Stromal cell of bone marrow (primary cell): ENCODE measurements around the gene TGFA.

Experiments
- DNase-seq: peaks from one replicate; pipeline ENCODE4 v3.0.0-alpha.2; 2012; ENCODE audit warnings: low read depth

The TGFA gene

GRCh38 chr2:70523996-70524965 is 29.3 kb downstream of the TGFA start:
- DNase-seq: peak; percentile 48

GRCh38 chr2:70523672-70523995 is 30.0 kb downstream of the TGFA start:
- DNase-seq: no peak

- DNase-seq: no peak
Observed at GRCh38 chr2:70522627-70523026, 31.0 kb downstream of the TGFA start.

DNA sequence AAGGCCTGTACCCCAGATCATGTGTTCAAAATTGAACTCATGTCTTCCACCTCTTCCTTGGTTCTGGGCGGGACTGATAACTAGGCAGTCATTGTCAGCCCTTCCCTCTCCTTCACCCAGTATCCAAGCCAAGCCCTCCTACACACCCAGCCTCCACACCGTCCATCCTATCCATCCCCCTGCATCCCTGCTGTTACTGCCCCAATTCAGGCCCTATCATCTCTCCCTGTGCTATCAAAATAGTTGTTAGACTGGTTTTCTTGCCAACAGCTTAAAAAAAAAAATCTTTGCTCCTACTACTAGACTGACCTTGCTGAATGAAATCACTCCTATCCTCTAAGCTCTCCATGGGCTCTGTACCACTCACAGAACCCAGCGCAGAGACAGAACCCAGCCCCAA is 32.8 kb downstream of the TGFA start:
- no peak for DNase-seq

DNA sequence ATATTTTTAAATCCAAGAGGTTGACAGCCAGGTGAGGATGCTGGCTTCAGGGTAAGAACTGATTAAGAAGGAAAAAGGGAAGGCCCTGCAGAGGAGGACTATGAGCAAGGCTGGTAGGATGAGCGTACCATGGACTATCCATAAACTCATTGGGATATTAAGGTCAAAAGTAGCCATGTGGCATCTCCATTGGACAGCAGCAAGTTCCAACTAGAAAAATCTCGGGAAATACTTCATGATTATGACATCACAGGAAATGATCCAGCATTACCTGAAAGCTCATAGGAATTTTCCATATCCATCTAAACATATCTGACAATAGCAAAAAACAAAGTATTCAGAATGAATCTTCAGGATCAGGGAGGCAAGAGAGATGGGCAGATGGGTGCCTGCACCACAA is 34.2 kb downstream of the TGFA start:
- DNase-seq: no peak

DNA sequence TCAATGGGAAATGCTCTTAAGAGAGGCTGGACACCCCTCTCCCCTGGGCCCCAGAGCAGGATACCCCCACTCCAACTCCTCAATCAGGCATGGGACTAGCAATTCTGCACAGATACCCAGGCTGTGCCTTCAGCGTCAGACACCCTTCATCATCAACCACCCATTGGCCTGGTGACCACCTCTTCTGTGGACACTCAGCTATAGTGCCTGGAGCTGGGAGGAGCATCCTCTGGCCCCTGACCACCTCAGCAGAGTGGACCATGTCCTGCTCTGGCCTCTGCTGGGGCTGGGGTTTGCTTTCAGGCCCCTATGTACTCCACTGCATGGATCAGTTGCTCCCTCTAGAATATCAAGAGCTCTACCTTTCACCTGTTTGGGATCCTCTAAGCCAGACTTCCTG is 35.1 kb downstream of the TGFA start:
- no peak for DNase-seq

DNA sequence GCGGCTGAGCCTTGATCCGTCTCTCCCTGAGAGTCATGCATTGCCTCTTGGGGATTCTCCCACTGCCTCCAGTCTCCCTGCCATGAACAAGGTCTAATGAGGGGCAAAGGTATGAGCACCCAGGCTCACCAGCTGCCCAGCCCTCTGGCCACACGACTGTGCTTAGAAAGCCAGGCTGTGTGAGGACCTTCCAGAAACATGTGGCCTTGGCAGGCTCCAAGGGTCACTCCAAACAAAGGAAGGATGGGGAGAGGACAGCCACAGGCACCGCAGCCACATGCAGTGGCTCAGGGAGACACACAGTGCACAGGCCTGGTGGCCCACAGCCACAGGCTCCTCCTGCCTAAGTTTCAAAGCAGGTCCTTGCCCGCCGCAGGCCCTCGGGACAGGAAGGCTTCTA is 35.8 kb downstream of the TGFA start:
- DNase-seq: no peak

DNA sequence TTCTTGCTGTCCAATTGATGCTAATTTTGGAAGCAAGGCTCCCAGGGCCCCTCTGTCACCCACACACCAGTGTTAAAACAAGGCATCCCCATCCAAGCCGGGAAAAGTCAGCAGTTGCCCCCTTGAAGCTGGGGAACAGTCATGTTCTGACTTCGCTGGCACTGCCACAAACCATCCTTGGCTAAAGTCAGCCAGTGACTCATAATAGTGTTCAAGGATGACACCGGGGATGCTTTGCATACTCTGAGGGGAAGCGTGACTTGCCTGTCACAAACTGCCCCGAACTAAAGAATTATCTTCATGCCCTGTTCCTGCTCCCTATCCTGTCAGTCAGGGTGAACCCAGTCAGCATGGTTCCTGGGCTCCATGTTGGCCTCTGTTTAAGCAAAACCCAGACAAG is 37.0 kb downstream of the TGFA start:
- no peak for DNase-seq

- DNase-seq: no peak
Observed at GRCh38 chr2:70515938-70516337, 37.7 kb downstream of the TGFA start.

DNA sequence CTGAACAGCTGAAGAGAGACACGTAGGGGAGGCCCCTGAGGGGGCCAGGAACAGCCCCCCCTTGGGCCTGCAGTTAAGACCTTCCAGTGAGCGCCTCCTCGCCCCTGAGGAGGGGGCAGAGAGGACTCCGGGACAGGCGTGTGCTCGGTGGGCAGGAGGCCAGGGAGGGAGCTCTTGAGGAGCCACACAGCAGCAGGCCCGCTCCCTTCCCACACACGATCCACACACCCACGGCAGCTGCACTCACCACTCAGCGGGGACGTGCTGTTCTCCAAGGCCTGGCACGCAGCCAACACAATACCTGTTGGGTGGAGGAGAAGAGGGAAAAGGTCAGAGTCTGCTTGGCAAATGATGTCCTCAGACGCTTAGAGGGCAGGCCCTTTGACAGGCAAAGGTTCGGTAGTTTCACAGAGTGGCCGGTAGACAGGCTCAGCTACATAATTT is 39.0 kb downstream of the TGFA start:
- no peak for DNase-seq

- DNase-seq: no peak
Observed at GRCh38 chr2:70513738-70514137, 39.9 kb downstream of the TGFA start.

DNA sequence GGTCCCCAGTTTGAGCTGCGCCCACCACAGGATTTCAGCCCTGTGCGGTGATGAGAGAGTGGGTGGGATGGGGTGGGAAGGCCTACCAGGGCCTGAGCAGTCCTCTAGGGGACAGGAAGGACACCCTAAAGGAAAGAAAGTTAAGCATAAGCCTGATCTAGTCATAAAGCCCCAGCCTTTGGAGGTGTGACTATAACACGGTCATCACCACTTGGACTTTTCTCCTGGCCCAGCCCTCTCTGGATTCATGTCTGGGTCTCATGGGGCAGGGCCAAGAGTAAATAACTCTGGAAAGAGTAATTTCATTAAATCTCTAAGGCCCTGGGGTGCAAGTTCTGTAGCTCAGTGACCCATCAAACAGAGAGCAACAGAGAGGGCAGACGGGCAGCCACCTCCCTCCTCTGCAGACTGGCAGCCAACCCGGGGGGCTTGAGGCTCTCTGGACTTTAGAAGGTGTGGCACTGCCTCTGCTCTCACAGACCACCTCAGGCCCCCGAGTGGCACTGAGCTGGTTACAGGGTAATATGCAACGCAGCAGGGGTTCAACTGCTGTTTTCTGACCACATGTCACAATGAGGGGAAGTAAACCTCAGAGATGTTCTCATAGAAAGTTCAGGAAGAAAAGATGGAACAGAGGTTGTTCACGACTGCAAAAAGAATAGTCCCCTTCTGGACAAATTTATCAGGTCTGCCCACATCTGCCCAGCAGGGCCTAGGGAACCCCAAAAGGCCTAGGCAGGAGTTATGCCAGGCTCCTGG is 41.5 kb downstream of the TGFA start:
- DNase-seq: no peak

GRCh38 chr2:70510313-70510712 is 43.3 kb downstream of the TGFA start:
- DNase-seq: peak; percentile 6

DNA sequence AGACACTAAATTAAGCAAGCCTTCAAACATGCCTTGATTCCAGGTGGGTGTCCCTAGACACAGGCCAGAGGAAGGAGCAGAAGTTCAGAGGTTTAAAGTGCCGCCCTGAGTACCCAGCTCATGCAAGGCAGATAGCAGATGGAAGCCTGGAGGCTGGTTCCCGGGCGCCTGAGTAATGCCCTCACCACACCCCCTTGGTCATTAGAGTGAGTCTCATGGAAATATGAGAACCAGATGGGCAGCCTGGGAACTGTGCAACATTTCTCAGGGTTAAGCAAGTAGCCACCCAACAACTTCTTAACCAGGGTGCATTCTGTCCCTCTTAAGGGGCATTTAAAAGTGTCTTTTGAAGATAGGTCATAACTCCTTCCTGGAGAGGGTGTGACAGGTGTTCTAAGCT is 44.1 kb downstream of the TGFA start:
- DNase-seq: no peak

- DNase-seq: no peak
Observed at GRCh38 chr2:70508711-70509462, 44.7 kb downstream of the TGFA start.

DNA sequence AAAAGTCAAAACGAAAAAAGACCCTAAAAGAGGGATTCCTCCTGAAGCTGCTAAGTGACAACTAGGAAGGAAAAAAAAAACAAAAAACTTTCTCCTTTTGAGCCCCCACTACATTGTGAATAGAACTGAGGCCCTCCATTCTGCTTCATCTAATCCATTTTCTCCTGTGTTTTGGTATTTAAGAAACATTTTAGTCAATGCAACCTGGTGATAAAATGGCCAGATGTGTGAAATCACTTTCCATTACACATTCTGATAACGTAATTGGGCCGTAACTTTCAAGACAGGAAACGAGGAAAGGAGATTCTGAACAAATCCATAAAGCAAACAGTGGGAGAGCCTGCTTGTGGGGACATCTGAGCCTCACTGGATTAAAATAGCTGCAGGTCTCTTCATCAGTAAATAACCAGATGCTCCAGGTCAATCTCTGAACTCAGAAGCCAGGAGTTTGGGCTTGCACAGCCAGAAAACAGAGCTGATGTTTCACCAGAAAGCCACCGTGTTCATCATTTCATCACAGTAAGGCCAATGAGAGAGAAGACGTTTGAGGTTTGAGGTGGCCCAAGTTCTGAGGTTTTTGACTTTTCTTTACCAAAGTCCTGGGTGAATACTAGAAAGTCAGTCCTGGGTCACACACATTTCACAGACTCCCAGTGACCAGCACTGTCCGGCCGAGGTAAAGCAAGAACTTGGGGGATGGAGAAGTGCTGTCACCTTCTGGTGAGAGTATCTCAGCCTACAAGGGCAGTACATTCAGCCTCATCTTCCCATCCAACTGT is 47.8 kb downstream of the TGFA start:
- no peak for DNase-seq

- DNase-seq: no peak
Observed at GRCh38 chr2:70504750-70505149, 48.9 kb downstream of the TGFA start.

GRCh38 chr2:70503896-70504295 is 49.7 kb downstream of the TGFA start:
- DNase-seq: no peak

- DNase-seq: no peak
Observed at GRCh38 chr2:70501728-70502127, 51.9 kb downstream of the TGFA start.

DNA sequence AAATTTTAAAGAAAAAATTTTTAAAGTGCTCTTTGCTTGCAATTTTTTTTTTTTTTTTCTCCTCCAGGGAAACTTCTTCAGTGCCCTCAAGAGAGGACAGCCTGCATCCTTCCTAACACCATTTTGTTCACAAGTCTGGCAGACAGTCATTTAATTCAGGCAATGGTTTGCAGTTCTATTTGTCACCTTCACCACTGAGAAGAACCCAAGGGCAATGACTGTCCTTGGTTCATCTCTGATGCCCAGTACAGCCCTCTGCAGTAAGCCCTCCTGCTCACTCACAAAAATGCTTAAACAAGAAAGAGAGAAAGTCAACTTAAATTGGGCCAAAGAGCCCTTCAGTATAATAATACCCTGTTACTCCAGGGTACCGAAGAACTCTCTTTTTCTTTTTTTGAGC is 52.4 kb downstream of the TGFA start:
- no peak for DNase-seq

DNA sequence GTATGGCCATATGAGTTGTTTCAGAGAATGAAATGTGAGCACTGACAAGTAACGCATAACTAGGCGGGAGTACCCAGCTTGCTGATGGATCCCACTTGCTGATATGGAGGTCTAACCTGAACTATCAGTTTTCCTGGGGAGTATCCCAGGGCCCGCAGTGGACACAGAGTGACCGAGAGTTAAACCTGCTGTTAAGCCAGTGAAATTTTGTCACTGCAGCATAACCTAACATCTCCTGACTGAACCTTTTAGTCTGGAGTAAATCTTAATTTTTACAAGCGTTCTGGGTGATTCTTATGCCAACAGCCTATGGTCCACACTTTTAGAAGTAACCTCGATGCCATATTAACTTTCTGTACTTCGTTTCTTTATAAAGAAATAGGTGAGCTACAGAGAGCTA is 54.4 kb downstream of the TGFA start:
- DNase-seq: no peak

GRCh38 chr2:70498528-70498927 is 55.1 kb downstream of the TGFA start:
- no peak for DNase-seq
